A204.1 (cell line): ENCODE measurements around the gene ESRRG.
"Not testable (repeated sequence)": the region's sequence is repeated elsewhere in the genome, so short reads cannot be mapped to it uniquely, and the experiment has no call there.

Experiments used
- FAIRE-seq: peaks from 2 replicates; lab custom pipeline; 2012; peaks lifted over from hg19 to GRCh38; lab: Jason Lieb, UNC

The ESRRG gene

DNA sequence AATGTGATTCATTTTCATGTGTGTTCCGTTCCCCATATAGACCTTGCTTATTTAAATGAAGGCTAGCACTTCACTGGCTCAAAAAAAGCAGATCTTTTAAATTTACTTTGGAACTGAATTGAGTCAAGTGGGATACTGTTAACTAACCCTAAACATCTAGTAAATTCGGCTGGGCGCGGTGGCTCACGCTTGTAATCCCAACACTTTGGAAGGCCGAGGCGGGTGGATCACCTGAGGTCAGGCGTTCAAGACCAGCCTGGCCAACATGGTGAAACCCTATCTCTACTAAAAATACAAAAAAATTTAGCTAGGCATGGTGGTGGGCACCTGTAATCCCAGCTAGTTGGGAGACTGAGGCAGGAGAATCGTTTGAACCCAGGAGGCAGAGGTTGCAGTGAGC lies 19.2 kb downstream of the ESRRG start:
- FAIRE-seq, result not testable (repeated sequence)

GRCh38 chr1:216702170-216702569 lies 21.1 kb downstream of the ESRRG start:
- FAIRE-seq, result no peak

GRCh38 chr1:216700779-216701178 lies 22.4 kb downstream of the ESRRG start:
- no peak for FAIRE-seq

DNA sequence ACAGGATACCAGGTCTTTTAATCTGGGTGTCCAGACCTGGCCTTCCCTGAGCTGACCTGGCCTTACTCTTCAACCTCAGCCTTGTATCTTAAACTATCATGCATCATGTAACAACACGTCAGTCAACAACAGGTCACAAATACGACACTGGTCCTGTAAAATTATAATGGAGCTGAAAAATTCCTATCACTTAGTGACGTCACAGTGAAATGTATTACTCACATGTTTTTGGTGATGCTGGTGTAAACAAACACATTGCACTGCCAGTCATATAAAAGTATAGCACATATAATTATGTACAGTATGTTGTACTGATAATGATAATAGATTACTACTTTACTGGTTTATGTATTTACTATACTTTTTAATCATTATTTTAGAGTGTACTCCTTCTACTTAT lies 31.5 kb downstream of the ESRRG start:
- no peak for FAIRE-seq

DNA sequence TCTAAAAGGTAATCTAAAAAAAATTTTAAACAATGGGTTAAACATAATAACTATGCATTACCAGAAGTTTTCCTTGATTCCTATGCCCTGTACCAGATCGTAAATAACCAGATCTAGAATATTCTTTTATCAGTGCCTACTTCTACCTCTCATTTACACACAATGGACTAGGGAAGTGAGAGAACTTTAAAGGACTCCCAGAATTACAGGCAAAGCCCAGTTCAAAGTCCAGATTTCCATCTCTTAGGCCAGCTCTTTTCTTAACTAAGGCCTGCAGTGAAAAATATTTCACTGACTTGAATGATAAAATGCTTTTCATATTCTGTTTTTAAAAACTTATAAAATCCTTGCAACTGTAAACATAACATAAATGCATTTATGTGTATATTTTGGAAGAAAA lies 32.6 kb downstream of the ESRRG start:
- FAIRE-seq, result no peak

DNA sequence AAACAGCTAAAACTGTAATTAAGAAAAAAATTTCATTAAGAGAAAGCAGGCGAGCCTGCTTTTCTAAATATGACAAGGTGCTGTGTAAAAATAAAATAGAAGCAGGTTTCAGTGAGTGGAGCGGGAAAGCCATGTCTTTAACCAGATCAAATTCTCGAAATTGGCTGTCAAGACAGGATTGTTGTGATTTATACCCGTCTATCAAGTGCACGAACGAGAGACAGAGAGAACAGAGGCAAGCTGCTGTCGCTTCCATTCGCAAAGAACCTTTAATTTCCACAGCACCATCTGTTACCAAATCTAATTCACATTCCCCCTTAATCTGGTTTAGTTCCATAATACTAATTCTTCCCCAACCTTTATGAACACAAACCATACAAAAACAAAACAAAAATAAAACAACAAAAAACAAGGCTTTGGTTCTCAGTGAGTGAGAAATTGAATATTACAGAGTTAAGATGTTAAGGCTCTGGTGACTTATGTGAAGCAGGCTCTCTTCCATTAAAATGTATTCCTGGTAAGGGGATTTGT lies 35.0 kb downstream of the ESRRG start:
- FAIRE-seq, result no peak

DNA sequence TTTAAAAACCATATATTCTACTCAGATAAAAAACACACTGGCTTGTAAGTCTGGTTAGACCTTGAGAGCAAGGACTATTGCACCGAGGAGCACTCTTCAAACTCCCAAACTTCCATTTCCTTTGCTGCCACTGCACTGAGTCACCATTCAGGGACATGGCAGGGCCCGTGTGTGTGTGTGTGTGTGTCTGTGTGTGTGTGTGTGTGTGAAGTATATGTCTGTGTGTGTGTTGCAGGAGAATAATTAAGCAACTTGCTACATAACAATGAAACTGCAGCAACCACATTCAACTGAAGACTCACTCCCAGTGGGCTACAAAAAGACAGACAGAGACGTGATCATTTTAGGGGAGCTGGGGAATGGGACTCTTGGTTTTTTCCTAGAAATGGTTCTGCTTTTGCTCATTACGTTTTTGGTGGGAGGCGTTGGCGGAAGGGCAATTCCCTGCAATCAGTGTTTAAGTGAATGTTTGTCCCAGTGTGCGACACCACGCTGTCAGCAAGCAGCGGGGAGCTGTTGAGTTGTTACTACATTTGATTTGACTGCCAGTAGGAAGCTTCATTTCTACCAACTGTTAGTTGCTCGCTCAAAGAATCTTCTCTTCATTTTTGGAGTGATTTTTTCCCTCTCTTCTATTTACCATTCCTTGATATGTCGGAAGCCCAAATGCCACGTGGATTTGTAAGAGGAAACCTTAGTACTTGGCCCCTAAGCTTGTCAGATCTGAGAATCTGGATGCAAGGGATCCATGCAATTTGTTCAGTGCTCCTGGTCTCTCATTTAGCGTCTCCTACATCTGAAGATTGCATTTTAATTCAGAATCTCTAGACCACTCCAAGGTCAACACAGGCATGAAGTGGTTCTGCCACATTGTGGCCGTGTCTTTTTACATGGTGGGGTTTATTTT lies 36.1 kb downstream of the ESRRG start:
- no peak for FAIRE-seq

- FAIRE-seq, result no peak
These were observed 40.5 kb downstream of the ESRRG start for GRCh38 chr1:216682752-216683151.

- FAIRE-seq, result no peak
These were observed 44.1 kb downstream of the ESRRG start for GRCh38 chr1:216679108-216679507.

GRCh38 chr1:216670118-216670883 lies 52.9 kb downstream of the ESRRG start:
- no peak for FAIRE-seq

GRCh38 chr1:216666441-216666840 lies 56.8 kb downstream of the ESRRG start:
- no peak for FAIRE-seq

DNA sequence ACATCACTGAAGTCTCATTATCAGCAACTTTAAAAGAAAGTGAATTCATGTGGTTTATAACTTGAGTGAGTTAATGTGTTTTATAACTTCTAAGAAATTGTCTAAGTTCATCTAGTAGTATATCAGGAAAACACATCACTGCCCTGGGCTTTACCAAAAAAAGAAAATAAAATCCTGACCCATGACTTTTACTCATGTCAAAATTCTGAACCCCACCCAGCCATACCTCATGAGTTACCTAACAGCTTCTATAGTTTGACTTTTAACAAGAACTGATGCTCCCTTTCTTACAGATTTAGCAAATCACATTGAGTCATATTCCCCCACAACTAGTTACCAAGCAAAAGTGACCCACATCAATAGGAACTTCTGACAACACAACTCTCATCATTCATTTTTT lies 57.4 kb downstream of the ESRRG start:
- FAIRE-seq, result no peak

DNA sequence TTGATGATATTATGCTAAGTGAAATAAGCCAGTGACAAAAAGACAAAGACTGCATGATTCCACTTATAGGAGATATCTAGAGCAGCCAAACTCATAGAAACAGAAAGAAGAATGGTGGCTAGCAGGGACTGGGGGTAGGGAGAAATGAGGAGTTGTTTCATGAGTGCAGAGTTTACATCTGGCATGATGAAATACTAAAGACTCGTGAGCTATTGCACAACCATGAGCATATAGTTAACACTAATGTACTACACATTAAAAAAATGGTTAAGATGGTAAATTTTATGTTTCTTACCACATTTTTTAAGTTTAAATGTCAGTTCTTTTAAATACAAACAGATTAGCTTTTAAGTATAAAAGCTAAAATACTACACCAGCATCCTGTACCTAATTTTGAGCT lies 57.8 kb downstream of the ESRRG start:
- no peak for FAIRE-seq

GRCh38 chr1:216662681-216663080 lies 60.5 kb downstream of the ESRRG start:
- no peak for FAIRE-seq

GRCh38 chr1:216660561-216660960 lies 62.7 kb downstream of the ESRRG start:
- FAIRE-seq, result no peak

DNA sequence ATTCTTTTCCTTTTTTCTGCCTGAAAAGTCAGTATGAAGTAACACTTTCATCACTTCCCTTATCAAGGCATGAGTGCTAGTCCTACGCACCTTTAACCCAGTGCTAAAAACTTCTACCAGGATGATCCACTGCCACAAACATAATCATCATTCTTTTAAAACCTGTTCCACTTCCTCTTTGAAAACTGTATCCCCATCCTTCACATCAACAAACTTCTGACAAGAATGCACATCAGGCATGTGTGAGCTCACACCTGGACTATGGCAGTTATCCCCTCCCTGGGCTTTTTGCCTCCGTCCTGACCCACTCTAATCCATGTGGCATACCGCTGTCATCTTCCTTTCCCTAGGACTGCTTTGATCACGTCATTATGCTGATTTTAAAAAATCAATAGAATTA lies 70.2 kb downstream of the ESRRG start:
- FAIRE-seq, result no peak

GRCh38 chr1:216651826-216652418 lies 71.3 kb downstream of the ESRRG start:
- no peak for FAIRE-seq

DNA sequence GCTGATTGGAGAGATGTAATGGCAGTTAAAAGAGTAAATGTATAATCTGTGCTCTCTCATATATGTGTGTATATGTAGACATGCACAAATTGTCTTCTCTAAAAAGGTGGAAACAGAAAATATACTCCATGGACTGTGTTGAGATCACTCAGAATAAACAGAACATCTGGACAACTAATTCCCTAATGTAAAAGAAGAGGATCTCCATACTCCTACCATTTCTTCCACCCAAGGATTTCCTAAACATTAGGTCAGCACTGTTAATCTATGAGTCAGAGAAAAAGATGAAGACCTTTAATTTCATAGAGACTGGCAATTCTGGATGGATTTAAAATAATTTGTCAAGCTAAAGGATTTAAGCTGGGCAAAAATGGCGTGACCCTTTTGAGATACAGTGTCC lies 80.1 kb downstream of the ESRRG start:
- no peak for FAIRE-seq

DNA sequence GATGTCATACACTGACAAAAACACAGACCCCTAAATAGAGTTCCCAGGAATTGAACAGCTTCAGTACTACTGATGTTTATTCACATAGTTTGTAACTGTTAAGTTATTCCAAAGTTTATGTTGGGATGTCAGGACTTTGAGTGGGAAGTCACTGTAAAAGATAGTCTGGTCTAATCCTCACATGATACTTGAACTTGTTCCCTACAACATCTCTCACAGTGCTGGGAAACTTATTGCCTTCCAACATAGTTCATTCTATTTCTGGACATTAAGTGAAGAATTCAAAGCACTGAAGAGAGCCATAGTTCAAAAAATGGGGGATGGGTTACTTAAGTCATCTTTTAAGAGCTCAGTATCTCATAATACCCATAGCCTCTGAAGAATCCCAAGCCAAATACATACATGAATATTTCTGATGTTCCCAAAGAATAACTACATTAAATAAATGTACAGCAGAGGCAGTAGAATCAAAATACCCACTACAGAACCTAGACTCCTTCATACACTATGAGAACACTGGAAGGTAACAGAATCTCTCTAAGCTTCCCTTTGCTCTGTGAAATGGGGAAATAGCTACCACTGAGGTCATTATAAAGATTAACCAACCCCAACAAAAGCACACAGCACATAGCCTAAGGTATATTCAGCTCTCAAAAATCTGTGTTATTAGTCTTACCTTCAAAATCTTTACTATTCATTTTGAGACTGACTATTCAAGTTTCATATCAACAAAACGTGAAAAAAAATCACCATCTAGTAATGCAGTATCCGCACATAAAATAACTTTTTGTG lies 81.4 kb downstream of the ESRRG start:
- no peak for FAIRE-seq

DNA sequence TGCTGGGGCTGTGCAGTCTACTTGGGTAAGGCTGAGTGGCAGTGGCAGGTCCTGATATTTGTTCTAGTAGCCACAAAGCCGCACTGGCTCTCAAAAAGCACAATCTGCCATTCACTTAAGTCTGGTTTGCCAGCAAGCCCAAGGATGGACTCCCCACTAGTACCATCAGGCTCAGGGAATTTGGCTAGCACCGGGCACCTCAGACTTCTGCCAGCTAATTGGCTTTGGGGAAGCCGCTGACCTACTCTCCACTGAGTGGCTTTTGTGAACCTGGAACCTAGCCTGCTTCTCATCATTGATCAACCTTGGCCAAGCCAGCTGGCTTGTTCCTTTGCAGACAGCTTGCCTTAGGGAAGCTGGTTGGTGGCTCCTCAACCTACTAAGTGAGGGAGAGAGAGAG lies 83.1 kb downstream of the ESRRG start:
- no peak for FAIRE-seq

- no peak for FAIRE-seq
These were observed 90.2 kb downstream of the ESRRG start for GRCh38 chr1:216632980-216633379.

- FAIRE-seq, result no peak
These were observed 92.7 kb downstream of the ESRRG start for GRCh38 chr1:216630532-216630931.
